Smooth muscle cell (in vitro differentiated cells): ENCODE results near the gene HPCA. TPM values are rescaled to one million over a fixed set of nuclear protein-coding genes. Genes with fewer than 3 reads are reported as not detected.

Source experiments
- DNase-seq: peaks from one replicate; lab custom pipeline; 2025; ENCODE audit not compliant: unreplicated experiment; lab: John Stamatoyannopoulos, UW
- H2AFZ ChIP-seq: fragments of 200-600 bp; sonication (generic); 2 replicates; pipeline ENCODE4 v1.6.0; 2016; ENCODE audit warnings: antibody characterized with exemption, low read depth, mild to moderate bottlenecking
- H3F3A ChIP-seq: fragments of 200-600 bp; sonication (generic); 2 replicates; pipeline ENCODE4 v1.6.0; 2017; ENCODE audit warnings: antibody characterized with exemption, low read depth
- H3K27ac ChIP-seq: fragments of 200-600 bp; sonication (generic); 2 replicates; pipeline ENCODE4 v1.5.1; 2016; ENCODE audit warnings: low read depth, mild to moderate bottlenecking
- H3K27me3 ChIP-seq: fragments of 200-600 bp; sonication (generic); 2 replicates; pipeline ENCODE4 v1.6.1; 2016; ENCODE audit warnings: low read depth, mild to moderate bottlenecking
- H3K36me3 ChIP-seq: fragments of 200-600 bp; sonication (generic); 2 replicates; pipeline ENCODE4 v1.5.1; 2016; ENCODE audit warnings: low read depth
- H3K4me1 ChIP-seq: fragments of 200-600 bp; sonication (generic); 2 replicates; pipeline ENCODE4 v1.5.1; 2016; ENCODE audit warnings: low read depth
- H3K4me2 ChIP-seq: fragments of 200-600 bp; sonication (generic); 2 replicates; pipeline ENCODE4 v1.6.0; 2016; ENCODE audit warnings: mild to moderate bottlenecking
- H3K4me3 ChIP-seq: fragments of 200-600 bp; sonication (generic); 2 replicates; pipeline ENCODE4 v1.5.1; 2016; ENCODE audit warnings: mild to moderate bottlenecking
- H3K79me2 ChIP-seq: fragments of 200-600 bp; sonication (generic); 2 replicates; pipeline ENCODE4 v1.6.0; 2016; ENCODE audit warnings: low read depth, mild to moderate bottlenecking
- H3K9ac ChIP-seq: fragments of 200-600 bp; sonication (generic); 2 replicates; pipeline ENCODE4 v1.6.0; 2016; ENCODE audit warnings: low read depth
- H3K9me3 ChIP-seq: fragments of 200-600 bp; sonication (generic); replicated peaks from 2 replicates; pipeline ENCODE4 v1.5.1; 2016; ENCODE audit warnings: low read depth
- H4K20me1 ChIP-seq: fragments of 200-600 bp; sonication (generic); 2 replicates; pipeline ENCODE4 v1.6.0; 2016; ENCODE audit warnings: low read depth
- CTCF ChIP-seq: fragments of 200-600 bp; sonication (generic); IDR thresholded peaks from 2 replicates; pipeline ENCODE4 v1.5.1; 2017; ENCODE audit warnings: borderline replicate concordance, mild to moderate bottlenecking, antibody characterized with exemption; ENCODE audit not compliant: insufficient read depth, poor library complexity, severe bottlenecking
- WGBS: methylation state at CpG from one replicate; pipeline ENCODE4 v1.1.7; 2016; ENCODE audit warnings: low lambda C conversion rate; 5-methylcytosine and 5-hydroxymethylcytosine counted together
- polyA plus RNA-seq: library from polyadenylated mRNA; unstranded; fragments of >200 nt; fragmentation: Nextera tagmentation; extraction: Ambion mirVana; gene quantifications from 2 replicates; pipeline ENCODE4 v1.2.1, GENCODE V29; 2016
- total RNA-seq: library from RNA; depleted of rRNA; stranded (reverse); fragments of >200 nt; gene quantifications from 2 replicates; pipeline ENCODE4 v1.2.3, GENCODE V29; 2014

The HPCA gene
- total and polyA plus RNA-seq, 2 experiments from 2014 or later: not detected

- Histone ChIP-seq H3K9me3 (no peaks in the 10 kb centered on the region), H3K4me1 (no peaks in the 10 kb centered on the region), H3K4me2 (no peak overlapping the region), H3K36me3 (no peaks in the 10 kb centered on the region), H3K27ac (no peak overlapping the region), H4K20me1 (no peaks in the 10 kb centered on the region), H3K79me2 (no peaks in the 10 kb centered on the region), H3K9ac (no peak overlapping the region), H3K4me3 (no peak overlapping the region), H3F3A (no peaks in the 10 kb centered on the region), H3K27me3 (peaks cover 24% of the 10 kb centered on the region), H2AFZ (no peak overlapping the region)
- TF ChIP-seq CTCF: no peak
- WGBS: 92% methylated on average over 24 of the region's 24 CpGs
- DNase-seq: no peak
Observed at GRCh38 chr1:32888677-32889420, 2.6 kb downstream of the HPCA start.

DNA sequence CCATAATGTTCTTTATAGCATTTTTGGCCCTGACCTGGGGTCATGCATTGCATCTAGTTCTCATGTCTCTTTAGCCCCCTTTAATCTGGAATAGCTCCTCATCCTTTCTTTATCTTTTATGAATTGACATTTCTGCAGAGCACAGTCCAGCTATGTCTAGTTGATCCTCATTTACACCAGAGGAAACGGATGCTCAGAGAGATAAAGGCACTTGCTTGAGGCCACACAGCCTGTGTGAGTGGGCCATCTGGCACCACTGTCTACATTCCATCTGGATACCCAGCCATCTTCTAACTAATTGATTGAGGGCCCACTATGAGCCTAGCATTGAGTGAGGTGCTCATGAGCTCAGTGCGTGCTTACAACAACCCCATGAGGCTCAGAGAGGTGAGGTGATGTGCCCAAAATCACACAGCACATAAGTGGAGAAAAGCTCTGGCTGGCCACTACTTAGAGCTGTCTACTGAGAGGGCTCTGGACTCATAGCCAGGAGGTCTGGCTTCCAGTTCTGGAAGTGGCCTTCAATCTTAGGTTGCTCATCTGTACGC is 3.5 kb downstream of the HPCA start:
- Histone ChIP-seq H3K36me3 (no peaks in the 10 kb centered on the region), H2AFZ (no peak overlapping the region), H3K4me2 (no peak overlapping the region), H3K4me3 (no peak overlapping the region), H3K9ac (no peak overlapping the region), H3K27me3 (peaks cover 22% of the 10 kb centered on the region), H3K79me2 (no peaks in the 10 kb centered on the region), H3F3A (no peaks in the 10 kb centered on the region), H4K20me1 (no peaks in the 10 kb centered on the region), H3K9me3 (no peaks in the 10 kb centered on the region), H3K27ac (no peak overlapping the region), H3K4me1 (no peaks in the 10 kb centered on the region)
- DNase-seq: no peak
- 80% methylated on average over 3 of the region's 3 CpGs for WGBS
- TF ChIP-seq CTCF: no peak

GRCh38 chr1:32890516-32891240 is 4.4 kb downstream of the HPCA start:
- WGBS: 81% methylated on average over 7 of the region's 7 CpGs
- Histone ChIP-seq H3K79me2 (no peaks in the 10 kb centered on the region), H3K4me3 (no peak overlapping the region), H3K36me3 (no peaks in the 10 kb centered on the region), H3K27ac (no peak overlapping the region), H3F3A (no peaks in the 10 kb centered on the region), H2AFZ (no peak overlapping the region), H3K4me1 (no peaks in the 10 kb centered on the region), H3K4me2 (no peak overlapping the region), H3K27me3 (peaks cover 14% of the 10 kb centered on the region), H3K9ac (no peak overlapping the region), H4K20me1 (no peaks in the 10 kb centered on the region), H3K9me3 (no peaks in the 10 kb centered on the region)
- TF ChIP-seq CTCF: no peak
- DNase-seq: no peak

- Histone ChIP-seq H2AFZ (no peak overlapping the region), H3K9me3 (no peaks in the 10 kb centered on the region), H3K4me3 (no peak overlapping the region), H3K9ac (no peak overlapping the region), H3K79me2 (no peaks in the 10 kb centered on the region), H3K4me1 (no peaks in the 10 kb centered on the region), H4K20me1 (no peaks in the 10 kb centered on the region), H3K36me3 (no peaks in the 10 kb centered on the region), H3K27ac (no peak overlapping the region), H3F3A (no peaks in the 10 kb centered on the region), H3K4me2 (no peak overlapping the region), H3K27me3 (peaks cover 8% of the 10 kb centered on the region)
- 100% methylated on average over 1 of the region's 1 CpG for WGBS
- no peak for DNase-seq
- TF ChIP-seq CTCF: no peak
Observed at GRCh38 chr1:32891241-32891570, 4.9 kb downstream of the HPCA start.
